ENCODE data around the gene UNKL.

Gene UNKL

GRCh38 chr16:1413684-1414531, 596 bp downstream of the UNKL start:
- peaks cover 13 to 24% of the 10 kb centered on the region in 2 donors for H3K36me3 Mint-ChIP-seq
- no peaks in the 10 kb centered on the region for H3K9me3 Mint-ChIP-seq
- no peaks in the 10 kb centered on the region for H3K27me3 Mint-ChIP-seq
- peak; percentile 78 to 82 for ATAC-seq (replicated peaks)
- peak overlapping the region; percentile 94 for H3K27ac Mint-ChIP-seq
- DNase-seq = peak; percentile 65
- H3K4me1 Mint-ChIP-seq = peaks cover 14 to 20% of the 10 kb centered on the region in 2 donors
- H3K4me3 Mint-ChIP-seq = peak overlapping the region; percentile 87 to 89

GRCh38 chr16:1412847-1413246, 1.7 kb downstream of the UNKL start:
- DNase-seq (no peak), ATAC-seq (replicated peaks) (no peak)
- no peaks in the 10 kb centered on the region for H3K27me3 Mint-ChIP-seq
- H3K27ac Mint-ChIP-seq = peak overlapping the region; percentile 71
- peaks cover 13 to 17% of the 10 kb centered on the region in 2 donors for H3K36me3 Mint-ChIP-seq
- H3K4me3 Mint-ChIP-seq = peak overlapping the region in 1 of 2 donors; percentile 32
- no peaks in the 10 kb centered on the region for H3K9me3 Mint-ChIP-seq
- peaks cover 11 to 22% of the 10 kb centered on the region in 2 donors for H3K4me1 Mint-ChIP-seq

GRCh38 chr16:1408171-1408837, 6.2 kb downstream of the UNKL start:
- Mint-ChIP-seq H3K27ac (peak overlapping the region; percentile 87), H3K9me3 (no peaks in the 10 kb centered on the region), H3K36me3 (peaks cover 13 to 22% of the 10 kb centered on the region in 2 donors), H3K4me3 (peak overlapping the region; percentile 90 to 96), H3K27me3 (no peaks in the 10 kb centered on the region), H3K4me1 (peaks cover 4 to 32% of the 10 kb centered on the region in 2 donors)
- ATAC-seq (replicated peaks) (peak; percentile 93), DNase-seq (peak; percentile 89)

- no peaks in the 10 kb centered on the region for H3K27me3 Mint-ChIP-seq
- peak overlapping the region; percentile 87 for H3K27ac Mint-ChIP-seq
- no peak for ATAC-seq (replicated peaks)
- no peak for DNase-seq
- peaks cover 14 to 22% of the 10 kb centered on the region in 2 donors for H3K36me3 Mint-ChIP-seq
- H3K4me1 Mint-ChIP-seq = peaks cover 4 to 32% of the 10 kb centered on the region in 2 donors
- no peaks in the 10 kb centered on the region for H3K9me3 Mint-ChIP-seq
- peak overlapping the region; percentile 90 to 96 for H3K4me3 Mint-ChIP-seq
Observed at GRCh38 chr16:1407753-1408152, 6.8 kb downstream of the UNKL start.

GRCh38 chr16:1403733-1404132, 10.8 kb downstream of the UNKL start:
- no peak overlapping the region for H3K4me3 Mint-ChIP-seq
- peaks cover 2 to 19% of the 10 kb centered on the region in 2 donors for H3K4me1 Mint-ChIP-seq
- ATAC-seq (replicated peaks) (no peak), DNase-seq (no peak)
- no peak overlapping the region for H3K27ac Mint-ChIP-seq
- peaks cover 26 to 33% of the 10 kb centered on the region in 2 donors for H3K36me3 Mint-ChIP-seq
- no peaks in the 10 kb centered on the region for H3K9me3 Mint-ChIP-seq
- no peaks in the 10 kb centered on the region for H3K27me3 Mint-ChIP-seq

GRCh38 chr16:1403036-1403435, 11.5 kb downstream of the UNKL start:
- H3K4me3 Mint-ChIP-seq = no peak overlapping the region
- ATAC-seq (replicated peaks) (no peak), DNase-seq (no peak)
- peaks cover 0 to 12% of the 10 kb centered on the region in 2 donors for H3K4me1 Mint-ChIP-seq
- H3K27ac Mint-ChIP-seq = no peak overlapping the region
- no peaks in the 10 kb centered on the region for H3K27me3 Mint-ChIP-seq
- H3K36me3 Mint-ChIP-seq = peaks cover 33 to 34% of the 10 kb centered on the region in 2 donors
- no peaks in the 10 kb centered on the region for H3K9me3 Mint-ChIP-seq

- H3K27me3 Mint-ChIP-seq = no peaks in the 10 kb centered on the region
- no peak overlapping the region for H3K27ac Mint-ChIP-seq
- DNase-seq = no peak
- peaks cover 33 to 34% of the 10 kb centered on the region in 2 donors for H3K36me3 Mint-ChIP-seq
- ATAC-seq (replicated peaks) = no peak
- H3K9me3 Mint-ChIP-seq = no peaks in the 10 kb centered on the region
- H3K4me1 Mint-ChIP-seq = peaks cover 0 to under 1% of the 10 kb centered on the region in 2 donors
- no peak overlapping the region for H3K4me3 Mint-ChIP-seq
Observed at GRCh38 chr16:1401758-1402154, 12.7 kb downstream of the UNKL start.

GRCh38 chr16:1401061-1401757, 13.3 kb downstream of the UNKL start:
- H3K27ac Mint-ChIP-seq = no peak overlapping the region
- DNase-seq (no peak), ATAC-seq (replicated peaks) (no peak)
- H3K36me3 Mint-ChIP-seq = peaks cover 33 to 36% of the 10 kb centered on the region in 2 donors
- no peaks in the 10 kb centered on the region for H3K9me3 Mint-ChIP-seq
- no peaks in the 10 kb centered on the region for H3K27me3 Mint-ChIP-seq
- H3K4me3 Mint-ChIP-seq = no peak overlapping the region
- no peaks in the 10 kb centered on the region for H3K4me1 Mint-ChIP-seq

- Mint-ChIP-seq H3K27ac (peak overlapping the region; percentile 20), H3K27me3 (no peaks in the 10 kb centered on the region), H3K36me3 (peaks cover 32 to 37% of the 10 kb centered on the region in 2 donors), H3K4me1 (no peaks in the 10 kb centered on the region), H3K4me3 (no peak overlapping the region), H3K9me3 (no peaks in the 10 kb centered on the region)
- ATAC-seq (replicated peaks) (no peak), DNase-seq (no peak)
Observed at GRCh38 chr16:1398826-1399581, 15.5 kb downstream of the UNKL start.

GRCh38 chr16:1398351-1398750, 16.2 kb downstream of the UNKL start:
- Mint-ChIP-seq H3K9me3 (no peaks in the 10 kb centered on the region), H3K27me3 (no peaks in the 10 kb centered on the region), H3K4me3 (no peak overlapping the region), H3K4me1 (no peaks in the 10 kb centered on the region), H3K36me3 (peaks cover 31 to 36% of the 10 kb centered on the region in 2 donors), H3K27ac (no peak overlapping the region)
- ATAC-seq (replicated peaks) (no peak), DNase-seq (no peak)

- H3K36me3 Mint-ChIP-seq = peaks cover 34 to 35% of the 10 kb centered on the region in 2 donors
- no peak overlapping the region for H3K27ac Mint-ChIP-seq
Observed at GRCh38 chr16:1397779-1398178, 16.7 kb downstream of the UNKL start.

GRCh38 chr16:1395444-1396031, 19.0 kb downstream of the UNKL start:
- DNase-seq (no peak), ATAC-seq (replicated peaks) (no peak)
- Mint-ChIP-seq H3K36me3 (peaks cover 32 to 33% of the 10 kb centered on the region in 2 donors), H3K4me1 (no peaks in the 10 kb centered on the region), H3K27ac (no peak overlapping the region), H3K9me3 (no peaks in the 10 kb centered on the region), H3K27me3 (no peaks in the 10 kb centered on the region), H3K4me3 (no peak overlapping the region)

More at GRCh38 chr16:1397779-1398178, 16.7 kb downstream of the UNKL start:
- ATAC-seq (replicated peaks) = no peak
- Mint-ChIP-seq H3K9me3 (no peaks in the 10 kb centered on the region), H3K27me3 (no peaks in the 10 kb centered on the region), H3K4me3 (no peak overlapping the region), H3K4me1 (no peaks in the 10 kb centered on the region)
- DNase-seq = no peak

GRCh38 chr16:1394367-1394951, 20.0 kb downstream of the UNKL start:
- Mint-ChIP-seq H3K27ac (no peak overlapping the region), H3K4me1 (peaks cover 0 to 4% of the 10 kb centered on the region in 2 donors), H3K9me3 (no peaks in the 10 kb centered on the region), H3K36me3 (peaks cover 36 to 37% of the 10 kb centered on the region in 2 donors), H3K4me3 (no peak overlapping the region), H3K27me3 (no peaks in the 10 kb centered on the region)
- no peak for DNase-seq
- ATAC-seq (replicated peaks) = no peak
